G401.6 (cell line): Measurements from ENCODE around the gene PHF14.

Experiments
- FAIRE-seq: peaks from 2 replicates; lab custom pipeline; 2012; peaks lifted over from hg19 to GRCh38; lab: Jason Lieb, UNC

Gene PHF14

GRCh38 chr7:11175887-11176286 lies 202.2 kb downstream of the PHF14 start:
- no peak for FAIRE-seq

GRCh38 chr7:11176985-11177555 lies 203.4 kb downstream of the PHF14 start:
- FAIRE-seq = no peak

GRCh38 chr7:11177793-11178192 lies 204.1 kb downstream of the PHF14 start:
- no peak for FAIRE-seq

- FAIRE-seq = no peak
Observed at GRCh38 chr7:11181590-11181989, 207.9 kb downstream of the PHF14 start.

- no peak for FAIRE-seq
Observed at GRCh38 chr7:11182736-11183135, 209.1 kb downstream of the PHF14 start.

GRCh38 chr7:11185179-11185815 lies 211.6 kb downstream of the PHF14 start:
- no peak for FAIRE-seq

- no peak for FAIRE-seq
Observed at GRCh38 chr7:11188529-11189310, 215.0 kb downstream of the PHF14 start.

- FAIRE-seq = no peak
Observed at GRCh38 chr7:11191081-11191480, 217.4 kb downstream of the PHF14 start.

GRCh38 chr7:11191574-11192220 lies 218.0 kb downstream of the PHF14 start:
- no peak for FAIRE-seq

- FAIRE-seq = no peak
Observed at GRCh38 chr7:11192506-11192905, 218.8 kb downstream of the PHF14 start.

GRCh38 chr7:11193131-11193867 lies 219.6 kb downstream of the PHF14 start:
- no peak for FAIRE-seq

- FAIRE-seq = no peak
Observed at GRCh38 chr7:11193888-11194287, 220.2 kb downstream of the PHF14 start.

- no peak for FAIRE-seq
Observed at GRCh38 chr7:11194492-11194891, 220.8 kb downstream of the PHF14 start.

GRCh38 chr7:11195502-11195901 lies 221.8 kb downstream of the PHF14 start:
- FAIRE-seq = no peak

- no peak for FAIRE-seq
Observed at GRCh38 chr7:11196143-11196542, 222.5 kb downstream of the PHF14 start.

- FAIRE-seq = no peak
Observed at GRCh38 chr7:11203224-11203623, 229.6 kb downstream of the PHF14 start.

- FAIRE-seq = no peak
Observed at GRCh38 chr7:11203683-11204082, 230.0 kb downstream of the PHF14 start.

GRCh38 chr7:11206177-11206899 lies 232.7 kb downstream of the PHF14 start:
- FAIRE-seq = no peak

GRCh38 chr7:11207565-11207964 lies 233.9 kb downstream of the PHF14 start:
- FAIRE-seq = no peak

GRCh38 chr7:11208883-11209465 lies 235.3 kb downstream of the PHF14 start:
- FAIRE-seq = no peak

- no peak for FAIRE-seq
Observed at GRCh38 chr7:11210374-11210773, 236.7 kb downstream of the PHF14 start.
